HG03342 (cell line): Measurements from ENCODE around the gene PRDM2.
"Not testable (repeated sequence)": the region's sequence is repeated elsewhere in the genome, so short reads cannot be mapped to it uniquely, and the experiment has no call there.

ENCODE experiments used
- ATAC-seq: cut with Tn5 transposase; IDR thresholded peaks from one replicate; pipeline ENCODE4 v1.9.1; 2021; ENCODE audit warnings: mild to moderate bottlenecking, moderate library complexity; ENCODE audit not compliant: unreplicated experiment

The PRDM2 gene

DNA sequence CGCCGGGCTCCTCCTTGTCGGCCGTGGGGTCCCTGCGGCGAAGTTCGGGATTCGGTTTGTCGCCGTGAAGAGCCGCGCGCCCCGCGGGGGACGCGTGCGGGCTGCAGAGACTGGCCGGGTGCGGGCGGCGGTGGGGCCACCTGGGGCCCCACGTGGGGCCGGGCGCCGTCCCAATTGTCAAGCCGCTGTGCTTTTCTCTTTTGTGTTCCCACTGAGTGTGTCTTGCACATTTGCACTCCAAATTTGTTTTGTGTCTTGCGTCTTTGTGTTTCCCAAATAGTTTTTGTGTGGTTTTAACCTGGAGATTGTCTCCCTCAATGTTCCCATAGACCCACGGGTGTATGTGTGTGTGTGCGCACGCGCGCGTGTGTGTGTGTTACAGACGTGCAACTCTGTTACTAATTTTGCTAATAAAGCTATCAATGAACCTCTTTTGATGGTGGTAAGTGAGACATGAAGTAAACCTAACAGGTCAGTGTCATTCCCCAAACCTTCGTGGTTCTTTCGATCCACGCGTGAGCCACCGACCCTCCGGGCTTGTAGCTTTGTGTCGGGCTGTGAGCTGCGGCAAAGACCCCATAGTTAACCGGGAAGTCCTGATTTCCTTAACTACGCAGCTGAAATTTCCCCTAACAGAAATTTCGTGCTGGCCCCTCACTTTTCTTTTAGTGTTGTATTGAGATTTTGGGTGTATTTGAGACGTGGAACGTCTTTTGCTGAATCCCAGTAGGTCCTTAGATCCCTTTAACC is 708 bp downstream of the PRDM2 start:
- peak; percentile 36 for ATAC-seq

DNA sequence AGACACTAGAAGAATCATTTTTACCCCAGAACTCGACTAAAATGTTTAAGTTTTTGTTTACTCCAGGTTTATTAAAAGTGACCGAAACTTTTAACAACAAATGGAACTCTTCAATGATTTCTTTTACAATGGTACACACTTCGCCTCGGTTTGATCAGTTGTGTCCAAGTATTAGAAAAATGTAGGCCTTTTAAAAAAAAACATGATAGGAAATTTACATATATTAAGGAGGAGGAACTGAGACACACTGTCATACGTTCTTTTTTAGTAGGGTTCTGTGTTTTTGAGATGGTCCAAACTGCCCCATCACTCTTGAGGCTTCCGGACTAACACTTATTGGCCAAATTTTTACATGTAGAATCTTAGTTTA is 1.3 kb downstream of the PRDM2 start:
- ATAC-seq: no peak

- ATAC-seq: peak; percentile 78
Observed at GRCh38 chr1:13702425-13703127, 2.6 kb downstream of the PRDM2 start.

GRCh38 chr1:13703128-13703513 is 3.1 kb downstream of the PRDM2 start:
- no peak for ATAC-seq

GRCh38 chr1:13703558-13704490 is 3.8 kb downstream of the PRDM2 start:
- no peak for ATAC-seq

DNA sequence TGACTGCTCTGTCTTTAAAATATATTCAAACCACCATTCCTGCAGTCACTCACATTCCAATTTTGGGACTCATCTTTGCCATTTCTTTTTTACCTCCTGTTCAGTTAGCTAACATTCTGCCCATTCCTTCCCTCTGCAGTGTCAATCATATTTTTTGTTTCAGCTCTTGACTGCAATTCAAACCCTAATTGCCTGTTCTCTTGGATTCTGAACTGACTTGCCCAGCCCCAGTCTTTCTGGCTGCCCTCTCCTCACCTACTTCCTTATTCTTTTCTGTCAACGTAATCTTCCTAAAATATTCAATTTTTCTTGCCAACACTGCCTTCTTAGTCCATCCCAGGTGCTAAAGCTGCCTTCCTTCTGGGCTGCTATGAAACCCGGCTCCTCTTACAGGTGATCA is 6.1 kb downstream of the PRDM2 start:
- ATAC-seq: no peak

DNA sequence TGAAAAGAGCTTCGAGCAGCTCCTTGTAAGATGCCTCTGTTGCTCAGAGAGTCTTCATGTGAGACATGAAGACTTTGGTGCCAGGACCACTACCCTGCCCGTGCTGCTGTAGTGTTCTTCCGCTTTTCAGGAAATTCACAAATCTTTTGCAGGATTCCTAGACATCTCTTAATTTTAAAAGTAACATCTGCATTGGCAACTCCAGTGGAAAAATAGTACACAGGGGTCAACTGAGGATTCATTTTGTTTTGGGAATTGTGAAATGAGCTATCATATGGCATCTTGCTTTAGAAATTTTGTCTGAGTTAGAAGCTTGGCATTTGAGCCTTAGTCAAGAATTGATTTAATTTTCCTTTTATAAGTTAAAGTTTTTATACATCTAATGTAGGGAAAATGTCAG is 7.2 kb downstream of the PRDM2 start:
- no peak for ATAC-seq

- ATAC-seq: no peak
Observed at GRCh38 chr1:13708380-13708982, 8.5 kb downstream of the PRDM2 start.

DNA sequence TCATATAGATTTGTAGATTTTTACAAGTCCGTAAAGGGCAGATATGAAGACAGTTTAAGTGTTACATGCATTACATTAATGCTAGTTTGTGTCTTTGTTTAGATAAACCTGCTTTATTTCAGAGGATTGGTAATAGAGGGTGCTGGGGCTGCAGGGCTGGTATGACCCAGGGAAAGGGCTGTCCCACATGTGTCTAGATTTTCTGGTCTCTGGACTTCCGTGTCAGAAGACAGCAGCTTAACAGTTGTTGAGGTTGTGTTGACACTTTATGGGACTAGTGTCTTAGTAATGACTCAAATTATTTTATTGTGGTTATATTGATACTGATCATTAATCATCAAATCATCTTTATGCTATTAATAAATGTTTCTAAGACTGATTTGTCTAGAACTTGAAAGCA is 10.1 kb downstream of the PRDM2 start:
- ATAC-seq: no peak

GRCh38 chr1:13714851-13715250 is 14.9 kb downstream of the PRDM2 start:
- ATAC-seq: no peak

DNA sequence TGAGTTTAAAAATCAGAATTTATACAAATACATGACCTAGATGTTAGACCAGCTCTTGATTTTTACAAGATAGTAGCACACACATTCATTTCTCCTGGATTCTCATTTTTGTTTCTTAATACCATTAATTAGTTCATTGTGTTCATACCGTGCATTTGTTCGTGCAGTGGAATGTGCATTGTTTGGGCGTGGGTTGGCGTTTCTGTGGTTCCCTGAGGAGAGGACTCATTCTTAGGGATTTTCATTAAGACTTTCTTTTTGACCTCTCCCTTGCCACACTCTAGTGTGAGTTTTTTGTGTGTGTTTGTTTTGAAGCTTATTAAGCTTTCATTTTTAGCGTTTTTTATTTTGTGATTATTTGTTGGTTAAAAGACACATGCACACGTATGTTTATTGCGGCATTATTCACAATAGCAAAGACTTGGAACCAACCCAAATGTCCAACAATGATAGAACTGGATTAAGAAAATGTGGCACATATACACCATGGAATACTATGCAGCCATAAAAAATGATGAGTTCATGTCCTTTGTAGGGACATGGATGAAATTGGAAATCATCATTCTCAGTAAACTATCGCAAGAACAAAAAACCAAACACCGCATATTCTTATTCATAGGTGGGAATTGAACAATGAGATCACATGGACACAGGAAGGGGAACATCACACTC is 15.8 kb downstream of the PRDM2 start:
- ATAC-seq: not testable (repeated sequence)

DNA sequence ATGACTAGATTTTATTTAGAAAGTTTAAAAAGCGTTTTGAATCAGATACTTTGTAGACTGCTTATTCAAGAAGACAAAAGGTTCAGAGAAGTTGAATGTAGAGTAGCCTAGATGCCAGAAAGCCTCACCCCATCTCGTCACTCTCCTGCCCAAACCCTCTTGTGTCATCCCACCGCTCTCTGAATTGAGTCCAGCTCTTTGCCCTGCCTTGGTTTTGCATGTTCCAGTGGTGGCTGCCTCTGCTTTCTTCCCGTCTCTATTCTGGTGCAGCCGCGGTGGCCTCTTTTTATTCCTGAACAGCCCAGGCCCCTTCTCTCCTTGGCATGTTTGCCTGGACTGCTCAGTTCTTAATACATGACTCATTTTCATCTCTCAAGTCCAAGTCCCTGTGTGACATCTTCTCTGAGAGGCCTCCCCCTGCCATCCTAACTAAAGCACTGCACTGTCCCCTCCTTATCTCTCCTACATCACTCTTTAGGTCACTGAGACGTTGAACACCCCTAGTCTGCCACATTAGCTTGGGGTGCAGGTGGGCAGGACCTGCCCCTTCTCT is 22.9 kb downstream of the PRDM2 start:
- ATAC-seq: no peak

DNA sequence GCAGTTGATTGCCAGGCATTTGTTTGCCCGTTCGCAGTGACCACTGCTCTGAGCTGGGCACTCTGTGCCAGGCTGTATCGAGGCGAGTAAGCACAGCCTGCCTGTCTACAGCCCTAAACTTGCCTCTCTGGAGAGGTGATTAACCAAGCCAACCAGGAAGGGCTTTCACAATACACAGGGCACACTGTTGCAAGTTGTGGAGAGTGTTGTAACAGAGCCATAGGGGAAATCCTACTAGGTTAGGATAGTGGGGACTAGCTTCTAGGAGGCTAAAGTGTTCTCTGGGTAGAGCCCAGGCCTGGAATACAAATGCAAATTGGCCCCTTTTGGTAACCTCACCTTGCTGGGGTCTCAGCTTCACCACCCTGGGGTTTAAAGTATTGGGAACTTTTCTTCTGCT is 23.8 kb downstream of the PRDM2 start:
- ATAC-seq: no peak

- ATAC-seq: peak; percentile 36
Observed at GRCh38 chr1:13725714-13726175, 25.8 kb downstream of the PRDM2 start.

DNA sequence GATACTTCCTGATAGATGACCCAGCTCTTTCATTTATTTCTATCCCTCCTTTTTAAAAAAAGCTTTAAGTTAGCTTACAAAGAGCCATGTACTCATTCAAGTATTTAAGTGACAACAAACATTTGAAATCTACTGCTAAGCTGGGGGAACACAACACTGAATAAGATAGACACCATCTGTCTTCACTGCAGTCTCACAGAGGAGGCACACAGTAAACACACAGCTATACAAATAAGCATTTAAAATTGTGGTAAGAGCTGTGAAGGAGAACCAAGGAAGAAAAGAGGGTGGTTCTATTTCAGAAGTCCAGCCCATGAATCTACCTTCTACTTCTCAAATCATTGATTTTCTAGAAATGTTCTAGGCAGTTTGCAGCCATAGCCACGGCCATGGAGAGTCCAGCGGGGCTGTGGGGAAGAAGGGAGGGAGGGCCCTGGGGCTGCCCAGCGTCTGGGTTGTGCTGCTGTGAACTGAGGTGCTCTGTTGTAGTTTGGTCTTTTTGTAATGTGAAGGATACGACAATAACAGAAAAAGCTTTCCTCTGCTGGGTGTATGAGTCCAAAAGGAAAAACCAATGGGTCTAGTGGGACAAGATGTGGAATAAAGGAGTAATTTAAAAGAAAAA is 28.2 kb downstream of the PRDM2 start:
- ATAC-seq: no peak

DNA sequence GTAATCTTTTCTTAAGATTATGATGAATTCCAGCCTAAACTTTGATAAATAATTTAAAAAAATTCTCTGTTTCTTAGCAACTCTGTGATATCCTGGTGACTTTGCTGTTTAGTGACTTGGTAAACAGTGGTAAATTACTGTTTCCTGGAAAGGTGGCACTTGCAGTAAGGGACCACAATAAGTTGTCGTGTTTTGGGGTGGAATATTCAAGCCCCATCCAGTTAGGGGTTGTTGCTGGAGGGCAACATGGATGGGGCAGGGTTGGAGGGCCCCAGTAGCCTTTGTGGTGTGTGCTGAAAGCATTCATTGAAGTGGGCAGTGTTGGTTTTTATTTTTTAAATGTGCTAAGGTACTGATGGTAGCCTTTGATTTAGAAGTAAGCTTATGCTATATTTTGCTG is 30.3 kb downstream of the PRDM2 start:
- no peak for ATAC-seq

- ATAC-seq: peak; percentile 92
Observed at GRCh38 chr1:13730751-13731482, 30.9 kb downstream of the PRDM2 start.

- no peak for ATAC-seq
Observed at GRCh38 chr1:13731897-13732296, 31.9 kb downstream of the PRDM2 start.
